NCI-H82 treated with DMSO at 0.1 percent for 48 hours (cell line): ENCODE results near the gene PKNOX1.
"Not testable (repeated sequence)": the region's sequence is repeated elsewhere in the genome, so short reads cannot be mapped to it uniquely, and the experiment has no call there.

Experiments
- DNase-seq: peaks from one replicate; lab custom pipeline; 2025; ENCODE audit not compliant: unreplicated experiment; lab: John Stamatoyannopoulos, UW

PKNOX1 gene

DNA sequence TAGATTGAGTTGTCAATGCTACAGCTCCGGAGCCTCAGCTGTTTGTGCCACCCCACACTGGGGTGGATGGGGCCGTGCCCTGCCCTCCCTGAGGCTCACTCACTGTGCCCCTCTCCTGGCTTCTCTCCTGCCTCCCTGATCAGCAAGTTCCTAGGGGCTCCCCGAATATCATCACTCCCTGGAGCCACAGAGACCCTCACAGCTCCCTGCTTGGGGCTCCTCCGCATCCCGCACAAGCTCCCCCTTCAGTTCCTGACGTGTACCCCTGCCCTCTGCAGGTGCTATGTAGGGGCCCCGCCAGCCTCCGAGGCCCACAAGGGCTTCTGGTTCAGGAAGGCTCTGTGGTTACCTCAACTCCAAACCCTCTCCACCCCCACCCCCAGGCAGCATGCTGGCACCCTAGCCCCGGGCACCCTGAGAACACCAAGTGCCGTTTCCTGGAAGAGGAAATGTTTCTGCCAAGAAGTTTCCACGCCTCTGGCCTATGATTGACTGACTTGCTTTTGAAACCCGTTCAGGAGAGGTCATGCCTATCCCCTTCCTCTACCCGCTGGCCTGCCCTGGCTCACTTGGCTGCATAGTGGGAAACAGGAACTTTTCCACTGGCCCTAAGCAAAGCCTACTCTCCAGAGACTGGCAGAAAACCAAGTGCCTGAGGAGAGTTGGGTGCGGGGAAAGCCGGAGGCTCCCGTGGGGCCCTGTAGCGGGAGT is 71.0 kb downstream of the PKNOX1 start:
- DNase-seq = not testable (repeated sequence)

DNA sequence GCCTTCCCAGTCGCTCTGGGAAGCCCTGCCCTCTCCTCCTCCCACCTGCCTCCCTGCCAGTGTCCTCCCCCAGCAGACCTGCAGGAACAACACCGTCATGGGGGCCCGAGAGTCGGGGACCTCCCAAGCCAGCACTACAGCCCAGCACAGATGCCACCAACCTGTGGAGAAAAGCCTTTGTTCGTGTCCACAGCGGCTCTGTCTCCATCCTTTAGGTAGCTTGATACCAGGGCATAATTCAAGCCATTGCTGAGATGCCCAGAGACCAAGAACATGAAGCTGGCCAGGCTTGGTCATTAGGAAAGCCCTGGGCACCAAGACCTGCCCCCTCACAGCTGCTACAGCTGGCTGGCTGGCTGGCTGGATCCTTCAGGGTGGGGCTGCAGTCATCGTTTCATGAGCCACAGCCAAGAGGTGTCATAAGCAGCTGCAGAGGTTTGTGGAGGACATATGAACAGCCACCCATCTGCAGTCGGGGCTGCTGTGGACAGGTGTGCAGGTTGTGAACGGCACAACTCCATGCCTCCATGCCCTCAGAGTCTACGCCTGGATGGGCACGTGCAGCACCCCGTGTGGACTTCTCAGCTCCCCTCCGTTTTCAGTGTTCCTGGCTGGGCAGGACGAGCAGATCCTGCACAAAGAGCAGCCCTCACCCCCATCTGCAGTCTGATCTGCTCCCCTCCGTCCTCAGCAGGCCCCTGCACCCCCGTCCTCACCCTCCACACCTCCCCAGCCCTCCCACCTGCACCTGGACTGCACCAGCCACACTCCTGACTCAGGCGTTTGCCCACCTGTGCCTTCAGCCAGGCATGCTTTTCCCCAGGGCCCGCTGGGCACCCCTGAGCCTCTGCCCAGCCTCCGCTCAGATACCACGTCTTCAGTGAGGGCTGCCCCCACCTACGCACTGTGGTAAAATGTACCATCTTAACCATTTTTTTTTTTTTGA is 71.8 kb downstream of the PKNOX1 start:
- DNase-seq = not testable (repeated sequence)

DNA sequence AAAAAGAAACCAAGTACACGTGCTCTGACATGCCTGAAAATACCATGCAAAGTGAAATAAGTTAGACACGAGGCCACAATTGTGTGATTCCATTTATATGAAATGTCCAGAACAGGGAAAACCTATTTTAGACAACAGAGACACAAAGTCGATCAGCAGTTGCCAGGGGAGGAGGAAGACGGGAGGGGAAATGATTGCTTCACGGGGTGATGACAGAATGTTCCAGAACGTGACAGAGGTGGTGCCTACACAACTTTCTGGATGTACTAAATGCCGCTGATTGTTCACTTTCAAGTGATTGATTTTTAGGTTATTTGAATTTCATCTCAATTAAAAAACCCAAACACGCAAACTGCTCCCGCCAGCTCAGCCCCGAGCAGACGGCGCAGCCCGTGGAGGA is 78.8 kb downstream of the PKNOX1 start:
- not testable (repeated sequence) for DNase-seq

DNA sequence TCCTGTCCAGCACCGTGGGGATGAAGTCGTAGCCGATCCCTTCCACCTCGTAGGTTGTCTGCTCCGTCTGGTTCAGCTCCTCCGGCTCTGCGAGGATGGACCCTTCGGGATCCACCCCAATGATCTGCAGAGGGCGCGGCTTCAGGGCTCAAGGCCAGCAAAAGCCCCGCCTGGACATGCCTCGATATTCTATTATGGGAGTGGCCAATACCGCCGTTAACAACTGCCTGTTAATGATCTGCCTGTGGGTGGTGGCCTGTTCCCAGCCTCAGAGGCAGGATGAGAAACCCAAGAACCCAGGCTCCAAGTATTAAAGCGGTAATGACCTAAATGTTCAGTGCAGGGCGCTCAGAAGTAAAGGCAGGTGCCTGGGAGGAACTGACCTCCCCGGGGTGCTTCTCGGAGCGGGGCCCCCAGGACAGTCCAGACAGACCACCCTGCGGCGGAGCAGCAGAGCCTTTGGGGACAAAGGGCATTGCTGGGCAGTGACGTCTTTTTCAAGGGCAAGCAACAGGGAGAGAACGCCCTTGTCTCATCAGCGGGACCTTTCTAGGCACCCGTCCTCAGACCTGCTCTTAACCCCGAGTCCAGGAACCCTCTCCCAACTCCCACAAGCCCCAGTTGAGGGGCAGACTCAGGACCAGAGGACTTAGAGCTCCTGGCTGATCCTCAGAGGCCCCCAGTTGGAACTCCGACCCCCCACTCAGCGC is 88.7 kb downstream of the PKNOX1 start:
- not testable (repeated sequence) for DNase-seq

DNA sequence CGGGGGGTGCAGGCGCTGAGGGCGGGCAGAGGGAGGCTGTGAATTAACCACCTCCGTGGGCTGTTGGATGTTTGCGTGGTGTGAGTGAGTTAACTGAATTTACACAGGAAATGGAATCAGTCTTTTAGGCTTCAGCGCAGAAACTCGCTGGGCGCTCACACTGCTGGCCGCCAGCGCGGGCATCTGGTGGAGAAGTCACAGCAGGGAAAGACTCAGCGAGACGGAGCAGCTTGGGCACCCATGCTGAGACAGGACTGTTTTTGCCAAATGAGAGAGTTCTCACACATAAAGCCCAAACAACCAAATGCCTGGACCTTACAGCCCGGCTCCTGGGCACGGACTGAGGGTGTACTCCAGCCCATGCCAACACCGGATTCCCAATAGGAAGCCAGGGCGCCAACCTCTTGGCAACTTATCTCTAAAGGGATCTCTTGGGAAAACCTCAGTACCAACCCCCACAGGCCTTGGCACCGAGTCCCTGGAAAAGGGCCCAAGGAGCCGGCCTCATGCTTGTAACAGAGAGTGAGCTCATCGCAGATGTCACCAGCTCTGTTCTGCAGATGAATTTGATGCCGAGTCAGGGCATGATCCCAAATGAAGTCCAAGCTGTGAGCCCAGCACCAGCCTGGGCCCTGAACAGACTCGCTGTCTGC is 90.0 kb downstream of the PKNOX1 start:
- not testable (repeated sequence) for DNase-seq

DNA sequence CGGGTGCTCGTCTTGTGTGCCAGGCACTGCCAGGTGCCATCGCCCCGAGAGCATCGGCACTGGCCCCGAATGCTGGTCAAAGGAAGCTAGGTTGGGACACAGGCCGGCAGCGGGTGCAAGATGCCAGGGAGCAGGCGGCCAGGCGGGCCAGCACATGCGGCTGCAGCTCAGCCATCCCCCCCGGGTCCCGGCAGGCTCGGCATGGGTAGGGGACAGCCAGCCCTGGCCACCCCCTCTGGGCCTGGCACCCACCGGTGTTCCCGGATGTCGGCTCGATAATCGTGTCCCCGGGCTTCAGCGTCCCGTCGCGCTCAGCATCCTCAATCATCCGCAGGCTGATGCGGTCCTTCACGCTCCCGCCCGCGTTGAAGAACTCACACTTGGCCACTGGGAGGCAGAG is 91.6 kb downstream of the PKNOX1 start:
- DNase-seq = not testable (repeated sequence)

DNA sequence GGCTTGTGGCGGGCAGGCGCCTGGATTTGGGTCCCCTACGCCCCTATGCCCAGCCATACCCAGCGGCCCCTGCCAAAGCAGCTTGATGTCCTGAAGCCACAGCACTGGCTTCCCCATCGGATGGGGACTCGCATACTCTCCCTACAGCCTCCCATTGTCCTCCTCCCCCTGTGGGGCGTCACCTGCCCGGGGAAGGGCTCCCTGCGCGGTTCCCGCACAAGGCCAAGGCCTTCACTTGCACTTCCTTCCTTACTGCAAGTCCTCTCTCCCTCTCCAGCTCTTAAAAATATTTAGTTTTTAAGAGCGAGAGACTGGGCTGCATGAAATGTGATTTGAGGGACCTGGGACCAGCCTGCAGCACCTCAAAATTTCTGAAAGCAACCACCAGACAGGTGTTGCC is 92.3 kb downstream of the PKNOX1 start:
- not testable (repeated sequence) for DNase-seq

DNA sequence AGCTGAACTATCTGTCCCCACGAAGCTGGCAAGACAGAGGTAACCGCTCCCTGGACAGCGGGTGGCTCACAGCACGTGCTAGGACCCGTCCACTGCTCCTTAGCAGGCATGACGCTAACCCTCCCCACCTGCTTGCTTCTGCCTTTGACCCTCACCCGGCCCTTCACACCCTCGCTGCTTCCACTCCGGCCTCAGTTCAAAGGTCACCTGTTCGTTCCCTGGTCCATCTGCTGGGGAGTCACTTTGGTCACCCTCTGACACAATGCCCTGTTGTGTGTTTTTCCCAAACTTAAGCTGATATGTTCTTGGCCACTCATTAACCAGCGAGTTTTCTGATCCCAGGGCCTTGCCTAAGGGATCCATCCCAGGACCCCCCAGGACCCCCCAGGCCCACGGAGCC is 93.7 kb downstream of the PKNOX1 start:
- DNase-seq = not testable (repeated sequence)

DNA sequence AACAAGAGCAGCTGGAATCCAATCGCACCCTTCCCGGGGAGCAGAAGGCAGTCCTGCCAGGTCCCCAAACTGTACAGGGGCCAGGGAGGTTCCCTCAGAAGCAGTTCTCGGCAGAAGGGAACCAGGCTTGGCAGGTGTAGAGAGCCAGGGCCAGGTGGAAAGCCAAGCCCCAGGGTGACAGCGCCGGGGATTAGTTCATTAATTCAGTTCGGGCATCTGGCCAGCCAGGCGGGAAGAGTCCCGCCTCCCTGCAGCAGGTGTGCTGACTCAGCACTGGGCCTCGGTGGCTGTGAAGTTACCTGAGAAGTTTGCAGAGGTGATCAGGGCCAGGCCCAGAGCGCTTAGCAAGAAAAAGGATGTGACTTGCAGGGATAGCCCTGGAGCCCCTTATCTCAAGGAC is 95.3 kb downstream of the PKNOX1 start:
- DNase-seq = not testable (repeated sequence)

DNA sequence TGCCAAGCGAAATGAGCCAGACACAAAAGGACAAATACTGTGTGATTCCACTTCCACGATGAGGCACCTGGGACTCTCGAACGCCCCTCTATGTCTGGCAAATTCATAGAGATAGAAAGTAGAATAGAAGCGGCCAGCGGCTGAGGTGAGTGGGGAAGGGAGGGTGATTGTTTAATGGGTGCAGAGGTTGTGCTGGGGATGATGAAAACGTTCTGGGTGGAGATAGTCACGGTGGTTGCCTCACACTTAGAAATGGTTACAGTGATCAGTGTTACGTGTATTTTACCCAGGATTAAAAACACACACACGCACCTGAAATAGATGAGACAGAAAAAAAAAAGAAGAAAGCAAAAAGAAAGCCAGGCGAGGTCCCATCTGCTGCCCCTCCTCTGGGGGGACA is 98.4 kb downstream of the PKNOX1 start:
- DNase-seq = not testable (repeated sequence)

DNA sequence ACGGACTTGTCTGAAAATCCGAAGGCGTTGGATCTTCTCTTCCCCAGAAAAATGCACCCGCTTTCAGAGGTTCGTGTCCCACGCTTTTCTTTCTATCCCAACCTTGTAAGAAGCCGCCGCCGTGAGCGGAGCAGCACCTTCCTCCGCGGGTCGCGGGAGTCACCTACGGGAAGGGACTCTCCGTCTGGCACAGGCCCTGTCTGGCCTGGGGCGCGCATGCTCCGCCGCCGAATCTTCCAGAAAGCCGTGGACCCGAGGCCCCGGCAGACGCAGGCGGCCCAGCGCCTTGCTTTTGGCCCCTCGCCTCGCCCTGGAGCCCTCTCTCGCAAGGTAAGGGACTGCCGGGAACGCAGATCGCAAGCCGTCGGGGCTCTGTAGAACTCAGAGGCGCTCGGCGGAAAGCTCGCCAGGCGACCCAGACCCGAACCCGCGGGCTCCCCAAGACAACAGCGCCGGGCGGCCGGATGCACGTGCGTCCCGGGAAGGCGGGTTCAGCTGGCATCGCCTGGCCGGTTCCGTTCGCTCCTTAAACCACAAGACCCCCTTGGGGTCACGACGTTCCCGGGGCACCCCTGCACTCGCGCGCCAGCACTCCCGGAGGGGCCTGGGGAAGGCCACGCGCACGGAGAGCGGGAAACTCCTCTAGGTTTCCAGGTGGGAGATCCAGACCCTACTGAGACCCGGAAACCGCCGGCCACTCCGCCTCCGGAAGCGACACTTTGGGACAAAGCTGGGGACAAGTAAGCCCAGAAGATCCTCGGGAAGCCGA is 100.2 kb downstream of the PKNOX1 start:
- not testable (repeated sequence) for DNase-seq

DNA sequence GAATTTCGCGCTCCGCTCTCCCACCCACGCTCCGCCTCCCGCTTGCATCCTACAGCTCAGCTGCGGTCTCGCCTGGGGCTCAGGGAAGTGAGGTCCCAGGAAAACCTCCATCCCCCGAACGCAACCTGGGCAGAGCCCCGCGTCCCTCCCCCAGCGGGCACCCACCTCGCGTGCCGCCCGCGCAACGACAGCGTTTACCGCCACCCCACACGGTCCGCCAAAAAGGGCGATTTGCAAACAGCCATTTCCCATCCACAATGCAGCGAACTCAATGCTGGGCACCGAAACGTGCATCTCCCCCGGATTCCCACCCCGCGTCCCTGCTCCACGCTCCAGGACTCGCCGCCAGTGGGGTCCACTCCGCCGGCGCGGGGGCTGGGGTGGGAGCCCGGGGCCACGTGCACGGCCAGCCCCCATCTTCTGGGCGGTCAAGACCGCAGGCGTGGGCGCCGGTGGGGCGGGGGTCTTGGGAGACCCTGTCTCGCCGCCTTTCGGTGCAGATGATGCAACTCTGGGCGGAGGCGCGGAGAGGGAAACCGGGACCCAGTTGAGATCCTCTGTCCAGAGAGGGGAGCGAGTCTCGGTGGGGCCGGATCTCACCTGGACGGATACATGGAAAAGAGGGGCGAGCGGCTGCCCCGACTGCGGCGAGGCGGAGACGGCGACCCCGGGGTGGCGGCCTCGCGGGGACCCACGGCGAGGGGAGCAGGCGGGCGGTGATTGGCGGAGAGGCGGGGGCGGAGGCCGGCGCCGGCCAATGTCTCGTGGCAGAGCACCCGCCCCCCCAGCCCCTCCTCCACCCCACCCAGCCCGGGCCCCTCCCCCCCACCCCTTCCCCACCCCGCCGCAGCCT is 101.0 kb downstream of the PKNOX1 start, which contains the start of gene CBS:
TSS of gene CBS (minus strand) at position 666 of the 853 bp plus-strand sequence. CDS start 3,642 bp downstream, outside the sequence.
- DNase-seq = not testable (repeated sequence)

DNA sequence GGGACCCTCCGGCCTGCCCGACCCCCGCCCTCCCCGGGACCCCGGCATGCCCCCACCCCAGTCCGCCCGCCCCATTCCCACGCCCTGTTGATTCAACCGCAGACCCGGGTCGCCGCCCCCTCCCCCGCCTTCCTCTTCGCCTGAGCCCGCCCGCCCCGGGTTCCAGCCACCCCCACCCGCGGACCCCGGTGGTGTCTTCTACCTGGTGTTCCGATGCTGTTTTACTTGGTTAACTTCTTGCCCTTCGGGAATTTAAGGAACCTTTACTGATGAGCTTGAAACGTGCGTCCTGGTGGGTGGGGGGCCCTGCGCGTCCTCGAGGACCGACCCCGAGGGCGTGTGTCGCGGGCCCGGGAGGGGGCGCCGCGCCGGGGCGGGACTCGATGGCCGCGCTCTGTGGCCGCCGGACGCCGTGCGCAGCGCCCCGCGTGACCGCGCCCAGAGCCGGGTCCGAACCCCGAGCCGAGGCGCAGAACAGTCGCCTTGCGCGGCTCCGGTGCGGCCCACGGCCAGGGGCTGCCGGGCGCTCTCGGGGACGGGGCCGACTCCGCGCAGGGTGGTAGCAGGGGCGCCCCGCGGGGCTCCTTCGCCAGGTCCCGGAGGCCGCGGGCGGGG is 101.8 kb downstream of the PKNOX1 start:
- not testable (repeated sequence) for DNase-seq

DNA sequence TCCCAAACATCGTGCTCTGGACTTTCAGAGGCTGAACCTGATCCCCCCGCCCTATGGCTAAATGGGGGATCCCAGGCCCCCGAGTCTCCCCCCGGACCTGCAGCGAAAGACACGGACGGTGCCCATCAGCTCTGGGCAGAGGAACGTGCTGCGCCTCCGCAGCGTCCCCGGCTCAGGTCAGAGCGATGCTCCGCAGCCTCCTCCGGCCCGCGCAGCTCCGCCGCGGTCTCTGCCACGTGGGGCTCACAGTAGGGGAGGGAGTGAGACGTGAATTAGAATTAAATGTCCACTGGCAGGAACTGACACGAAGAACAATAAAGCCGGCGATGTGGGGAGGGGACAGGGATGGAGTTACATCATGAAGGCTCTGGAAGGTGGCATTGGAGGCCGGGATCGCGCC is 102.3 kb downstream of the PKNOX1 start:
- DNase-seq = not testable (repeated sequence)

DNA sequence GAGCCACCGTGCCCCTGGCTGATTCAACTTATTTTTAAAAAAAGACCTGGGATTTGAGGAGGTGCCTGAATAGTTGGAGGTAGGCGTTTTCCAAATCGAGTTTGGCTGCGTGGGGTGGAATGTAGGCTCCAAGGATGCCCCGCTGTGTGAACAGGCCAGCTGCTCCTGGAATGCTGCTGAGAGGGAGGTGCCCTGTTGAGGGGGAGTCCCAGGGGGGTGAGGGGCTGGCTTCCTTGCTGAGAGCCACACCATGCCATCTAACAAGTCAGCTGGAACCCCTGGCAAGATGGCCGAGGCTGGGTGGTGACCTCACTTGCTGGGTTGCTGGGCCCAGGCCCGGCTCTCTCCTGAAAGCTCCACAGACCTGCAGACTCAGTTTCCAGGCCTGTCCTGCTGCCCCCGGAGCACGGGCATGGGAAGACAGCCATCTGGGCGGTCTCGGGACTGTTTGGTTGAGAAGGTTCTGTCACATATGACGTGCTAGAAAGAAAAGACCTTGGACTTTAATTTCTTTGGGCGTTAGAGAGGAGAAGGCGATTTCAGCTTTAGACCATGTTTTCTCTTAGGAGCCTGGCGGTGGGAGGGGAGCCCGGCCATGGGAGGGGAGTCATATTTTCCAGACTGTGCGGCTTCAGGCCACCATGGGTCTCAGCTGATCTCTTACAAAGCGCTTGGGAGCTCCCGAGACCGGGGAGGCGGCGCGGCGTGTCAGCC is 108.4 kb downstream of the PKNOX1 start:
- DNase-seq = not testable (repeated sequence)
